GM15510 (cell line): ENCODE measurements around the gene CLDN19.

Source experiments
- POLR2A ChIP-seq: IDR thresholded peaks from 3 replicates; pipeline ENCODE4 v1.6.1; 2011; ENCODE audit warnings: borderline replicate concordance; ENCODE audit not compliant: insufficient read length; ENCODE audit errors: extremely low read depth

Gene CLDN19

DNA sequence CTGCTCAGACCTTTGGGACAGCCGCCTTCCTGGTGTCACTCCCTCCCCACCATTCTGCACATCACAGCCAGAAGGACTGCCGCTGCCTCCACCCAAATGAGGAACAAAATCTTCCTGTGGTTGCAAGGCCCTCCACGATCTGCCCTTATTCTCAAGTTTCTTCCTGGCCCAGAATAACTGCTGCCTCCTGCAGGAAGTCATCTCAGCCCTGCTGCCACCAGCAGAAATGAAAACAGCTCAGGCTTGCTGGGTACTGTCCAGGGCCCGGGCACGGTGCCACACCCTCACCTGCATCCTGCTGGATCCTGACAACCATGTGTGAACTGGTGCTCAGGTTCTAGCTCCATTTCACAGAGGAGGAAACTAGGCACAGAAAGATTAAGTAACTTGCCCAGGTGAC, 2.8 kb downstream of the CLDN19 start:
- TF ChIP-seq POLR2A = no peak

DNA sequence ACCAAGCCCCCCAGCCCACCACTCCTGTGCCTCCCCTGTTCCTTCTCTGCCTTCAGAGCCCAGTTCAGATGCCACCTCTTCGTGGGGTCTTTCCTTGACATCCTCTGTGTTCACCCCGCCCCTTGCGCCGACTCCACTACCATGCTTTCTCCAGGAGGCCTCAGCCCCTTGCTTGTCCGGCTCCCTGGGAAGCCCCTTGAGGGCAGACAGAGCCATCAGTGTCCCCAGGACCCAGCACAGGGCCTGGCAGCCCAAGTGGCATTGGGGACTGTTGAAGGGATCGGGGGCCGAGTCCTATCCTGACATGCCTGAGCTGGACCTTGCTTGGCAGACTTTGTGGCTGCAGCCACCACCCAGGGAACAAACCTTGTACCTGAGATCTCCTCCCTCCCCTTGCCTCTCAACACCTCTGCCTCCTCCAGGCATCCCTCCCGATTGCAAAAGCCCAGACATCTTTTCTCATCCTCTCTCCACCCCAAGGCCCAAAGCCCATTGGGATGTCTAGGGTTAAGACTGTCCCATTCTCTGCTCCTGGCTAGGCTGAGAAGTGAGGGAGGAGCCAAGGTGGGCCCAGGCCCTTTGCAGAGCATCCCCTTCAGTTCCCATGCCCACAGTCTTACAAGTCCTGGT, 3.4 kb downstream of the CLDN19 start:
- TF ChIP-seq POLR2A = no peak

DNA sequence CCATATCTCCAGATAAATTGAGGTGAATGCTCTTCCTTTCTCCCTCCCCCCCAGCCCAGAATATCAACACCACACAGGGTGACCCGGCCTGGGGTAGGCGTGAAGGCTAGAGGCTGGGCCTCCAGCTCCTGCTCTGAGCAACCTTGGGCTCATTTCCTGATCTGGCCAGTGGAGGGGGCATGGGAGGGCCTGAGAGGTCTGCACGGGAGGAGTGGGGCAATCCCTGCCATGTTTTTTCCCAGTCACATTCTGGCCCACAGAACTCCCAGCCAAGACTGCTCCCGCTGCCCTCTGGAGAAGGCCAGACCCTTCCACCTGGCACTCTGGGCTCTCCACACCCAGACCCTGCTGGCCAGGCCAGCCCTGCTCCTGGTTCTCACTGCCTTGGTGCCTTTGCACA, 3.9 kb downstream of the CLDN19 start:
- no peak for TF ChIP-seq POLR2A

DNA sequence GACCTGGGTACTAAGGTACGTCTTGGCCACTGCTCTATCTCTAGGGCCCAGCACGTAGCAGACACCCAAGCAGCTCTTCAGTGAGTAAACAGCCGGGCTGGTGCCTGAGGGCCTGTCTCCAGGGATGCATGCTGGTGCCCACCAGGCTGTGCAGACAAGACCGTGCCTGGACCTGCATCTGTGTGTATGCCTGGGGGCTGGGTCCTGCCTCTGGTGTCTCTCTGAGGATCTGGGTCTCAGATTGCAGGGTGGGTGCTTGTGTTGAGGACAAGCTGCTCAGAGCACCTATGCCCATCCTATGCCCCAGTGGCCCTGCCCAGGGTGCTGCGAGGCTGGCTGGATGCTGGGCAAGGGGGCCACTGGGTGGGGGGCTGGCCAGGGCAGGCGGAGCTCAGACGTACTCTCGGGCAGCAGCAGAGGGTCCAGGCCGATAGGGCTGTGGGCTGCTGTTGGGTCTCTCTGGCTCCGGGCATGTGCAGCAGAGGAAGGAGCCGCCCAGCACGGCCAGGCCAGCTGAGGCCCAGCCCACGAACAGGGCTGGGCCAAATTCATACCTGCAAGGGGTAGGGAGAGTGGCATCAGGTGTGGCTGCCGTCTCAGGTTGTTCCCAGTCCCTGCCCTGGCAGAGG, 4.4 kb downstream of the CLDN19 start:
- no peak for TF ChIP-seq POLR2A

DNA sequence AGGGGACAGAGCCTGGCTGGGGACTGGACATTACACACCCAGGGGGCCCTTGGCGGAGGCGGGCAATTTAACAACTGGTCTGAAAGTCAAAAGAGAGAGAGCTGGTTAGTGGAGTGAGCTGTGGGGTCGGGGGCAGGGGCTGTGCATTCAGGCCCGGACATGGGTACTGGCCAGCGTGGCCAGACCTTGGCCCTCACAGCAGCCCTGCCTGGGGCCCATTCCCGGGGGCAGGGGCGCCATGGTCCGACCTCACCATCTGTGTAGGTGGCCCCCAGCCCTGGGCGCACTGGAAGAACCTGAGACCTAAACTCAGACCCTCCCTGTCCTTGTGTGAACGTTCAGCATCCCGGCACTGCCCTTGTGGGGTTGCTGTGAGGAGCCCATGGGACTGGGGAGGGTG, 5.0 kb downstream of the CLDN19 start:
- TF ChIP-seq POLR2A = no peak

DNA sequence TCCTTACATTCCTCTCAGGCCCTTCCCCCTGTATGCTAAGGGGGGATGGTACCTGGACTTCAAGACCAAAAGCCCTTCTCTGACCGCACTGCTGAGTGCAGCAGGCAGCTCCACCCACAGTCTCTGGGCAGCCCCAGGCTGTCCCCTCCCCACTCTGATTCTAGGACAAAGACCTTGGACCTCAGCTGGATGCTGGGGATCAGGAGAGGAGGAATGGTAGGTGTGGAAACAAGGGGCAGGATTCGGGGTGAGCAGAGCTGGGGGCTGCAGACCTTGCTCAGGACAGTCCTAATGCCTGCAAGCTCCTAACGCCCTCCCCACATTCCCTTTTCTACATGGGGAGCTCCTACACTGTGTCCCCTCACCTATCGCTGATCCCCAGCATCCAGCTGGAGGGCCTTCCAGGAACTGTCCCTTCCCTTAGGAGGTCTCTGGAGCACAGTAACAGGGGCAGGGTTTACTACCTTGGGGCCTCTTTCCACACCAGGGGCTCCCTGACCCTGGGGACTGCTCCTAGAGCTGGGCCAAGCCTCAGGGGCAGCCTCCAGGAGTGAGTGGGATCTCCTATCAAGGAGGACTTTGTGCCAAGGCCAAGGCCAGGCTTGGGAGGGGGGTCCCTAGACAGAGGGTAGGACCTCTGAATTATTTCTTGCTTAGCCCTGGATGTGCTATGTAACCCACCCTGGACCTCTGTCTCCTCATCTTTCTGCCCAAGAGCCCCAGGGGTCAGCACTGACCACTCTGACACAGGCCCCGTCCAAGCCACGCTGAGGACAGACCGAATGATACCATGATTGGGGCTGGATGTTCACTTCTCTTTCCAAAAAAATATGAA, 5.6 kb downstream of the CLDN19 start:
- TF ChIP-seq POLR2A = no peak

DNA sequence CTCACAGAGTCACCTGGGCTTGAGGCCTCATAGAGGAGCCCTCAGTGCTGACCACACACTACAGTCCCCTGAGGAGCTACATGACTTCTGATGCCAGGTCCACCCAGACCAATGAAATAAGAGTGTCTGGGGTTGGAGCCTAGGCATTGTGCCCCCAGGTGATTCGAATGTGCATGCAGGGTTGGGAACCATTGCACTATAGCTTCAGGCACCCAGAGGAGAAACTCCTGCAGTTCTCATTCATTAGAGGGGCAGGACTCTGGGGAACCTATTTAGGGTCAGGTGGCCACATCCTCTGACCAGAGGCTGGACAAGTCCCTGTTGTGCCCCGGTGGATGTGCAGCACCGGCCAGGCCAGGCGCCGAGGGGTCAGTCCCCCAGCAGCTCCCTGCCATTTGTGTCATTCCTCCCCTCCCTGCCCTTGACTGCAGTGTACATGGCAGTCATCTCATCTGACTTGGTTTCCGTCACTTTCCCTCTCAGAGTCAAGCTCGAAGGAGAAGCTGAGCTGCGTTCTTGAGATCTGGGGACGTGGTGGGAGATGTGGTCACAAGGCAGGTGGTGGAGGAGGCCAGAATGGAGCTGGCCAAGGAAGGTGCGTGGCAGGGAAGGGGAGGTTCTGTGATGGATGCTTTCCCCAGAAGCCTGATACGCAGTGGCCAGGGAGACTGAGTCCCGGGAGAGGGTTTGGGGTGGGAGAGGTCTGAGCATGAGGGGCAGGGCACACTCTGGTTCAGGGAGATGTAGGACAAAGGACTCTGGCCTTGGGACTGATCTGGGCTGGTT, 6.4 kb downstream of the CLDN19 start:
- no peak for TF ChIP-seq POLR2A

DNA sequence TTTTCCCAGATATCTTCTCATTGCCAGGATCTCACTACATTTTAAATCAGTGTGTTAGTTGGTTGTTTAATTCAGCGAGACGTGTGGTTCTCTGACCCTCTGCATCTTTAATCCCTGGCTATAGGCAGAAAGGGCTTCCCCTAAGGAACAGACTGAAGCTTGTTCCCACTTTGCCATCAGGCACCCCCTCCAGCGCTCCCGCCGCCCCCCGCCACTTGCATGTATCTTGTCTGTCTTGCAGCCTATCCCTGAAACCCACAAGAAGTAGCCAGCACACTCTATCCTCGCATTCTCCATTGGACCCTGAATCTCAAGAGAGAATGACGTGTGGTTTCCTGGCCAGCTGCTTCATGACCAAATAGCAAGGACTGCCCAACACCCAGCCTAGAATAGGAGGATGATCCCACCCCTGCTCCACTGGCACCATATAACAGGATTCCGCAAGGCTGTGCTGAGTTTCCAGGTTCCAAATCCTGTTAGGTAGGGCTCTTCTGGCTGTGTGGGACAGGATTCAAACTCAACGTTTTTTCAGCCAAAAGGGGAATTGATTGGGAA, 7.8 kb downstream of the CLDN19 start:
- no peak for TF ChIP-seq POLR2A

DNA sequence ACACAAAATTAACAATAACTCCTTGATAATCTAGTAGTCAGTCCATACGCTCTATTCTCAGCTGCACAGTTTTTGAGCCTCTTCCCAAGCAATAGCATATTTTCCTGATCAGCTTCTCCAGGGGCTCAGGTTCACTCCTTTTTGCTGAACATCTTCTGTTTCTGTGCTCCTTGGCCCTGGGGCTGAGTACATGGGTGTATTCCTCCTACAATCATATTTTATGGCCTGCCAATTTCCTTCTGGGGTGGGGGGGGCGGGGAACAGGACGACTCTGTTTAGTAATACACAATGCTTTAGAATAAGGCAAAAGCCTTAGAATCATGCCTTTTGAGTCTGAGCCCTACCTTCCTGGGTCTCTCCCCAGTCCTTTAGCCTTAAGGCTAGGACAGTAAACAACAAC, 8.5 kb downstream of the CLDN19 start:
- no peak for TF ChIP-seq POLR2A

DNA sequence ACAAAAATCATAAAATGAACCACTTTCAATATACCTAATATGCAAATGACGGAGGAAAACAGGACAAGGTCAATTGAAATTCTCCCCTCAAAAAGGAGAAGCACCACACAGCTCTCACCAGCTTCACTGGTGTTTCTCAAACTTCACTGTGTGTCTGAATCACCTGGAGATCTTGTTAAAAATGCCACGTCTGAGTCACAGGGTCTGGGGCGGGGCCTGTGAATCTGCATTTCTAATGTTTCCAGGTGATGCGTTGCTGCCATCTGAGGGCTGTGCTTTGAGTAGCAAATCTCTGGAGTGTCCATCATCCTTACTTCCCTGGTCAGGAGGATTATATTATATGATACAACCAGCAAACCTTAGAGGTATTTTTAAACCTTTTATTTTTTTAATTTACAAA, 9.0 kb downstream of the CLDN19 start:
- no peak for TF ChIP-seq POLR2A

DNA sequence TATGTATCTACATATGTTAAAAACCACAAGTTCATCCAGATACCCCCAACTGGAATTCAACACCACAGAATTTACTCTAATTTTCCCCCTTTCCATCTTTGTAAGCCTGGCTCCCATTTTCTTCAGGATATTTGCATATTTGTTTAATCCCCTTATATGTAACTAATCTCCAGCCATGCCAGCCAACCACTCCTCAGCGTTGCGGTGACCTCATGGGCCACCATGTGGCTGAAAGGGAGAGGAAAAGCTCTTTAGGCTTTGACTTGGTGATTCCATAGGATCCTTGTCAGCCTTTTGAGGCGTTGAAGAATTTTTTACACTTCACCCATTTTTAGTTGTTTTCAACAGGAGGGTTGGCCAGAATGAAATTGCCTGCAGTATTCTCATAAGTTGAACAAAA, 10.0 kb downstream of the CLDN19 start:
- no peak for TF ChIP-seq POLR2A

DNA sequence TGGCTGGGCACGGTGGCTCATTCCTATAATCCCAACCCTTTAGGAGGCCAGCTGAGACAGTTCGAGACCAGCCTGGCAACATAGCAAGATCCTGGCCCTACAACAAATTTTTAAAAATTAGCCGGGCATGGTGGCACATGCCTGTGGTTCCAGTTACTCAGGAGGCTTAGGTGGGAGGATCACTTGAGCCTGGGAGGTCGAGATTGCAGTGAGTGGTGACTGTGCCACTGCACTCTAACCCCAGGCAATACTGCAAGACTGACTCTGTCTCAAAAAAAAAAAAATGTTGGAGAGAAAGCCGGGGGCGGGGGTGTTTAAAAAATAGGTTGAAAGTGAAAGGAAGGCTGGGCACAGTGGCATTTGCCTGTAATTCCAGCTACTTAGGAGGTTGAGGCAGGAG, 16.5 kb downstream of the CLDN19 start:
- no peak for TF ChIP-seq POLR2A

DNA sequence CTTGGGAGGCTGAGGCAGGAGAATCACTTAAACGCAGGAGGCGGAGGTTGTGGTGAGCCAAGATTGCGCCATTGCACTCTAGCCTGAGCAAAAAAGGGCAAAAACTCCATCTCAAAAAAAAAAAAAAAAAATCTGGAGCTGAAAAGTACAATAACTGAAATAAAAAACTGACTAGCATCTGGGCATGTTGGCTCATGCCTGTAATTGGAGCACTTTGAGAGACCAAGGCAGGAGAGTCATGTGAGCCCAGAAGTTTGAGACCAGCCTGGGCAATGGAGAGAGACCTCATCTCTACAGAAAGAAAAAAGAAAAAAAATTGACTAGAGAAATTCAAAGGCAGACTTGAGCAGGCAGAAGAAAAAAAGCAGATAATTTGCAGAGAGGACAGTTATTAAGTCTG, 18.1 kb downstream of the CLDN19 start:
- no peak for TF ChIP-seq POLR2A

DNA sequence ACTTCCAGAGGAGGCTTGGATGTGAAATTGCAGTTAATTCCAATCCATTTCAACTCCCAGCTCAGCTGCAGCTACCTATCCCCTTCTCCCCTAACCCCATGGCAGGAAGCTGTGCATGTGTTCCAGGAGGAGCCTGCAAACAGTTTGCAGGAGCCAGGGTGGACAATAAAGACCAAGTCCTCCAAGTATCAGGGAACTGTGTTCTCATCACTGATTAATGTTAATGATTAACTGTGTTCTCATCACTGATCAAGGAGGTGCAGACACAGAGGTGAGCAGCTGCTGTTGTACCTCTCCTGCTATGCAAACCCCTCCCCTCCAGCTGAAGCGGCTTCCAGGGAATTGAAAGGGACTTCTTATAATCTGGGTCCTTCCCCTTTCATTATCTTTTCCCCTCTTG, 19.2 kb downstream of the CLDN19 start:
- TF ChIP-seq POLR2A = no peak

DNA sequence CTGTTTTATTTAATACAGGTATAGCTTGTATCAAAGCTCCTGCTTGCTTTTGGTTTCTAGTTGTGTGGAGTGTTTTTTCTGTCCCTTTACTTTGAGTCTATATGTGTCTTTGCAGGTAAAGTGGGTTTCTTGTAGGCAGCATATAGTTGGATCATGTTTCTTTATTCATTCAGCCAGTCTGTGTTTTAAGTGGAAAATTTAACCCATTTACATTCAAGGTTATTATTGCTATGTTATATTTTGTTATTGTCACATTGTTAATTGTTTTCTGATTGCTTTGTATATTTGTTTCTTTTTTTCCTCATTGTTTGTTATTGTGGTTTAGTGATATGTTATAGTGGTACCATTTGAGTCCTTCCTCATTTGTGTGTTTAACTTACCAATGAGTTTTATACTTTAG, 26.7 kb downstream of the CLDN19 start:
- TF ChIP-seq POLR2A = no peak
